Measurements from ENCODE around the gene PDE4D. TPM values are rescaled to one million over a fixed set of nuclear protein-coding genes. Genes with fewer than 3 reads are reported as not detected.

Gene PDE4D
- total RNA-seq, 1 experiment from 2014 or later = 291 TPM

- no peak for DNase-seq (ENCODE audit: extremely low read depth, low read depth)
Measured at GRCh38 chr5:58939664-58940063, 953.9 kb downstream of the PDE4D start.

- DNase-seq (ENCODE audit: extremely low read depth, low read depth) = no peak
Measured at GRCh38 chr5:58938563-58939424, 954.7 kb downstream of the PDE4D start.

GRCh38 chr5:58937031-58937681, 956.4 kb downstream of the PDE4D start:
- DNase-seq (ENCODE audit: extremely low read depth, low read depth) = no peak

GRCh38 chr5:58934629-58935097, 958.9 kb downstream of the PDE4D start:
- DNase-seq (ENCODE audit: extremely low read depth, low read depth) = no peak

- no peak for DNase-seq (ENCODE audit: extremely low read depth, low read depth)
Measured at GRCh38 chr5:58933891-58934628, 959.5 kb downstream of the PDE4D start.

DNA sequence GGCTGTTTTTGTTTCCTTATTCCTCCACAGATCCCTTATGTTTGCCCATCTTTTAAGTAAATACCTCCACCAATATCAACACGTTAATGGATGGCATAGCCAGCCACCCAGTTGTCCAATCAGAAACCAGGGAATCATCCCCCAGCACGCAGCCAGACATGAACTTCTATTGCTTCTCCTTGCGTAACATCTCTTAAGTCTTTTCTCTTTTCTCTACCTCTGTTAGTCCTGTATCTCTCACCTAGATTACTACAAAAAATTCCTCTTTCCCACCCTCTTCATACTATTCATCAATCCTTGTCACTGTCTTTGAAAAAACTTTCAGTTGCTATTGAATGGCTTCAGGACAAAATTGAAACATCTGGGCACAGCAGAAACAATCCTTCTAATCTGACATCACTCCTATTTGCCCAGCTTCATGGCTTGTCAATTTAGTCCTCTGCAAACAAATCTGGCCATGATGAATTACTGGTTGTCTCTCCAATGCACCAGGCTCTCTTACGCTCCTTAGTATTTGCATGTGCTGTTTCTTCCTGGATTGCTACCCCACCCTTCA, 961.4 kb downstream of the PDE4D start:
- peak; percentile 48 for DNase-seq (ENCODE audit: extremely low read depth, low read depth)

- DNase-seq (ENCODE audit: extremely low read depth, low read depth) = no peak
Measured at GRCh38 chr5:58930520-58930919, 963.0 kb downstream of the PDE4D start.

DNA sequence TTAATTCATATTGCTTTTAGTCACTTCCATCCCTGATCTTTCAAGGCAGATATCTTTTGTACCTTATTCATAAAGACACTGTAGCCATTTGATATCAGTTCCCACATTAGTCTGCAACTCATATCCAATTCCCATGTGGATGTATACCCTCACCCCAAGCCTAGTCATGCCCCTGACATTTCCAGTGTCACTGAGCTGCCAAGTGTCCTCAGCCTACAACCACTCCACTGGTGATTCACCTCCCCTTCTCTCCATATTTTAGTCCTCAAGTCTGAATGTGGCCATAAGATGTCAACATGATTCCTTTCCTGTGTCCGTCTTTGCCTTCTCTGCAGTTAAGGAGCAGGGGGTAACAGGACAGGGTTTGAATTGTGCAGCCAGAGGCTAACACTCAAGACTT, 963.8 kb downstream of the PDE4D start:
- no peak for DNase-seq (ENCODE audit: extremely low read depth, low read depth)

- no peak for DNase-seq (ENCODE audit: extremely low read depth, low read depth)
Measured at GRCh38 chr5:58927938-58928337, 965.6 kb downstream of the PDE4D start.

DNA sequence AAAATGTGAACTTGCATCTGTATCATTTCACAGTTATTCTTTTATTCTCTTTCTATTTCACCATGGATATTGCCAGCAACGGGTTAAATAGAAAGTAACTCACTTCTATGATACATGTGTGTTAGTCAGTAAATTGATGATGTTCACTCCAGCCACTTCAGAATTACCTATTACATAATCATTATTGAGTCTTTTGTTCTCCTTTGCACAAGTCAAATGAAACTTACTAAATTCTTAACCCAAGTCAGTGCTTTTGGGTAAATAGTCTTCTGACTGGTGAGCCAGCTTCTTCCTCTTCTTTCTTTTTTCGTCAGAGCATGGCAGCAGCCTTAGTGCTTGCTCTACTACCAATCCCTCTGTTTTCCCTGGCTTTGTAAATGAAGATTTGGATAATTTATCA, 966.3 kb downstream of the PDE4D start:
- no peak for DNase-seq (ENCODE audit: extremely low read depth, low read depth)

GRCh38 chr5:58926541-58926935, 967.0 kb downstream of the PDE4D start:
- no peak for DNase-seq (ENCODE audit: extremely low read depth, low read depth)

DNA sequence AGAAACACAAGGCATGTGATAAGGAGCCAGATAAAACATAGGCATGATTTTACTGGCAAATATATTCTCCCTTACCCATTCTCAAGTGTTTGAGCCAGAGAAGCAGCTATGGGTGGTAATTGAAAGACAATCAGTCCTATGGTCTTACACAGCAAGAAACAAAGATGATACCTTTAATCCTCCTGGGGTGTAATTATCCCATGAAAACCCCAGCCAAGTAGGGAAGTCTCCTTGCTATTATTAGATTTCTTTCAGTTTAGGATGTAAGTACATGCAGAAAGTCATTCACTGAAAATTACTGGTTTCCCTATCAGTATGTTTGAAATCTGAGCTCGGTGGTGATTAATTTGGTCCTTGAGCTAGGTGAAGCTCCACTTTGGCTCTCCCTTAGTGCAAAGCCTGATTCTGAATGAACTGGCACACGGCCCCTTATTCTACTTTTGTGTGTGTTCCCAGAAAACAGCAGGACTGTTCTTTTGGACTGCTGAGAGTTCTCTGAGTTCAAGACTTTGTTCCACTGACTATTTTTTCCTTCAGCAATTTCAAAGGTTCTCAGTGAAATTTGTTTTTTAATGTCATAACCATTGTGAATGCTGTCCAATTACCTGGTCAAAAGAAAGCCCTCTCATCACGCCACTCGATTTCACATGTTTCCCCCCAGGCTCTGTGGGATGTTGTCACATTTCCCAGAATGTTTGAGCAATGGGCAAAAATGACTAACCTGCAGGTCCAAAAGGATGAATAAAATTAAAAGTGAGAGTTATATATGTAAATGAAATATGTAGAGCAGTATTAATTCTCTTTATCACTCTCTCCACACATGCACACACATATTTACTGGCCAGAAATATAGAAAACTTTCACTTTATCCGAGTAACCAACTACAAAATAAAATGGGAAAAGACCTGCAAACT, 967.6 kb downstream of the PDE4D start:
- DNase-seq (ENCODE audit: extremely low read depth, low read depth) = no peak

GRCh38 chr5:58924306-58924705, 969.2 kb downstream of the PDE4D start:
- no peak for DNase-seq (ENCODE audit: extremely low read depth, low read depth)

DNA sequence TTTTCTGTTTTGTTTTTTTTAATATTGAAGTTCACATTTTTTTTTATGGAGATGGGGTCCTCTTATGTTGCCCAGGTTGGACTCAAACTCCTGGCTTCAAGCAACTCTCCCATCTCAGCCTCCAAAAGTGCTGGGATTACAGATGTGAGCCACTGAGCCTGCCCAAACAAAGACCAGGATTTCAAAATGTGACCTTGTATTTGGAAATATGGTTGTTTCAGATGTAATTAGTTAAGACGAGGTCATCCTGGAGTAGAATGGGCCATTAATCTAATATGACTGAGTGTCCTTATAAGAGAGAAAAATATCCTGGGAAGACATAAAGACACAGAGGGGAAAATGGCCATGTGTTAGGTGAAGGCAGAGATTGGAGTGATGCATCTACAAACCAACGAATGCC, 970.2 kb downstream of the PDE4D start:
- DNase-seq (ENCODE audit: extremely low read depth, low read depth) = no peak

DNA sequence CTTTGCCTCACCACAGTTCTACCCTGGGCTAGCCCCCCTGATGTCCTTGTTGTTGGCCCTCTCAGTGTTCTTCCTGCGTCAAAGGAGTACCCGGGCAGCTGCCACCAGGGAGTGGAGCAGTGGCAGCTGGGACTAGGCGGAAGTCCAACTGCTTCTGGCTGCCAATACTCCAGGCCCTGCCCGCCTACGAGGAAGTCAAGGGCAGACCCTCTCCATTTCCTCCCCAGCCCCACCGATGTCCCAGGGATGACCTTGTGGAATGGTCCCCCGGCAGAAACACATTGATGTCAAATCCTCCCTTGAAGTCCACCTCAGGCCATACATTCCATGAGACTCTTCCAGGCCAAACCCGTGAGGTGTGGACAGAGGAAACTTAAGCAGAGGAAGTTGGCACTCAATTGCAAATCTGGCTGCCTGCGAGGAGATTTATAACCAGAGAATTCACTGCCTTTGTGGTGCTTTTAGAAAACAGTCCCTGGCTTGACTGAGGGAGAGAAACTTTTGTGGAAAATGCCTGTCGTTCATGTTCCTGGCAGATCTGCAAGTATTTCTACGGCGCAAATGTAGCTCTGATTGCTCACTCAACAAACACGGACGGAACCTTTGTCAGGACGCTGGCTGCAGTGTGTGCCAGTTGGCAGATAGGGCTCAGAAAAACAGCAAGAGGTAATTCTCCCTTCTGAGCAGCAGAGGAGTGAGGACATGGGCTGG, 970.9 kb downstream of the PDE4D start:
- no peak for DNase-seq (ENCODE audit: extremely low read depth, low read depth)

DNA sequence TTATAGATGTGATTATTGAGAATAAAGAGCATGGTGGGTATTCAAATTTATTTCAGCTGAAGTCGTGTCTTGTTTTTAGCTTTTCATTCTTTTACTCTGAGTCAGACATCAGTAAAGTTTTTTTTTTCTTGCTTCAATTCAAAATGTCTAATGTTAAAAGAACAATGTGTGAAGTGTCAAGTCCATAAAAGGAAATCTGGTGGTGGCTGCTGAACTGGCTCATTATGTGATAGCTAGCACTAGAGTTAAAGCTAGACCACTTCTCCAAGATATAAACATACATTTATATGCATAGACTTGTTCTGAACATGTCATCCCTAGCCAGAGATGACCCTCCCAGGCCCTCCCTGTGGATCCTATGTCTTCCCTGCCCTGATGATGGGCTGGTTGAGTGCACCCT, 972.4 kb downstream of the PDE4D start:
- DNase-seq (ENCODE audit: extremely low read depth, low read depth) = no peak

DNA sequence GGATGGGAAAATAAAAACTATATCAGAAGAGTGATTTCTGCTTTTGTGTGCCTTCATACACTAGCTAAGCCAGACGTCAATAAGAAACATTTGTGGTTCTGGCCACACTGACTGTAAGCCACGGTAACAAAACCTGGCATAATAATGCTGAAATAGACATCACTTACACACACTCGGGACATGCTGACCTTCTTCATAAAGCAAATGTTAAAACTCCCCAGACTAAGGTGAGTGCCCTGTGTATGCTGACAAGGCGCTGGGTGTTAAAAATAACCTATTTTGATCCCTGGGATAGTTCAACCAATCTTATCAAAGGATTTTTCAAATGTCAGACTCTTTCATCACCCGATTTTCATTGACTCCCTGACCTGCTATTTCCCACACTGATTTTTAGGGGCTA, 973.7 kb downstream of the PDE4D start:
- no peak for DNase-seq (ENCODE audit: extremely low read depth, low read depth)
